CD8-positive, alpha-beta memory T cell (primary cell): ENCODE data around the gene YY2. TPM values are rescaled to one million over a fixed set of nuclear protein-coding genes. Genes with fewer than 3 reads are reported as not detected.

Source experiments
- CTCF ChIA-PET: fragments of 350-600 bp; sonication (Branson Sonifier 250); formaldehyde crosslinking; loops from one replicate; lab custom pipeline; 2021; ENCODE audit warnings: antibody characterized with exemption; lab: Charles Lee
- POLR2A ChIA-PET: fragments of 350-600 bp; sonication (Branson Sonifier 250); formaldehyde crosslinking; loops from one replicate; lab custom pipeline; 2021; ENCODE audit warnings: antibody characterized with exemption; lab: Charles Lee
- DNase-seq, 5 donors: peaks; one replicate each; pipeline versions ENCODE4 v3.0.0 to v3.0.0-alpha.2; 2020 to 2022; ENCODE audit warnings: mixed read lengths in 1 of 5
- H3K27ac ChIP-seq: one replicate; pipeline ENCODE4 v1.7.0; 2013; ENCODE audit warnings: low read depth, mild to moderate bottlenecking, low read length, moderate library complexity
- H3K27me3 ChIP-seq: 2 replicates; pipeline ENCODE4 v1.7.0; 2013; ENCODE audit warnings: low read length, mild to moderate bottlenecking; ENCODE audit not compliant: insufficient read depth, poor library complexity, severe bottlenecking
- H3K36me3 ChIP-seq: 2 replicates; pipeline ENCODE4 v1.7.0; 2013; ENCODE audit warnings: mild to moderate bottlenecking, low read length, moderate library complexity; ENCODE audit not compliant: insufficient read depth
- H3K4me1 ChIP-seq: 2 replicates; pipeline ENCODE4 v1.7.0; 2013; ENCODE audit warnings: mild to moderate bottlenecking, low read length, moderate library complexity; ENCODE audit not compliant: insufficient read depth
- H3K4me3 ChIP-seq: 2 replicates; pipeline ENCODE4 v1.7.0; 2013; ENCODE audit warnings: mild to moderate bottlenecking, low read length
- H3K9me3 ChIP-seq: 2 replicates; pipeline ENCODE4 v1.7.0; 2013; ENCODE audit warnings: mild to moderate bottlenecking, low read length
- H3K27ac Mint-ChIP-seq, 8 donors: one replicate each; pipeline ENCODE4 v1.8.0; 2020 to 2021; ENCODE audit warnings: mixed read lengths in 8 of 8, mild to moderate bottlenecking in 6 of 8, inconsistent platforms in 3 of 8, moderate library complexity in 3 of 8
- H3K27me3 Mint-ChIP-seq, 2 donors: one replicate each; pipeline ENCODE4 v1.8.0; 2020 to 2021; ENCODE audit warnings: mixed read lengths in 2 of 2, mild to moderate bottlenecking in 1 of 2, moderate library complexity in 1 of 2
- H3K36me3 Mint-ChIP-seq, 3 donors: one replicate each; pipeline ENCODE4 v1.8.0; 2020 to 2021; ENCODE audit warnings: mixed read lengths in 3 of 3, inconsistent platforms in 1 of 3, mild to moderate bottlenecking in 1 of 3
- H3K4me1 Mint-ChIP-seq, 3 donors: one replicate each; pipeline ENCODE4 v1.8.0; 2020 to 2021; ENCODE audit warnings: mixed read lengths in 3 of 3, inconsistent platforms in 1 of 3, mild to moderate bottlenecking in 1 of 3
- H3K4me3 Mint-ChIP-seq, 7 donors: one replicate each; pipeline ENCODE4 v1.8.0; 2020 to 2021; ENCODE audit warnings: mixed read lengths in 7 of 7, mild to moderate bottlenecking in 6 of 7, moderate library complexity in 4 of 7, inconsistent platforms in 2 of 7
- H3K9me3 Mint-ChIP-seq, 5 donors: one replicate each; pipeline ENCODE4 v1.8.0; 2020 to 2022; ENCODE audit warnings: mixed read lengths in 5 of 5, mild to moderate bottlenecking in 3 of 5, moderate library complexity in 2 of 5, inconsistent platforms in 1 of 5
- polyA plus RNA-seq: library from polyadenylated mRNA; unstranded; fragments of 300-500 nt; fragmentation: Illumina TruSeq; gene quantifications from one replicate; pipeline ENCODE4 v1.2.3, GENCODE V29; 2021
- total RNA-seq, 2 experiments: library from RNA; stranded (reverse); gene quantifications; one replicate each; pipeline ENCODE4 v1.2.3, GENCODE V29; 2021

YY2 gene
- total and polyA plus RNA-seq, 3 experiments from 2014 or later = 0.59 to 2.0 (median 1.8) TPM

DNA sequence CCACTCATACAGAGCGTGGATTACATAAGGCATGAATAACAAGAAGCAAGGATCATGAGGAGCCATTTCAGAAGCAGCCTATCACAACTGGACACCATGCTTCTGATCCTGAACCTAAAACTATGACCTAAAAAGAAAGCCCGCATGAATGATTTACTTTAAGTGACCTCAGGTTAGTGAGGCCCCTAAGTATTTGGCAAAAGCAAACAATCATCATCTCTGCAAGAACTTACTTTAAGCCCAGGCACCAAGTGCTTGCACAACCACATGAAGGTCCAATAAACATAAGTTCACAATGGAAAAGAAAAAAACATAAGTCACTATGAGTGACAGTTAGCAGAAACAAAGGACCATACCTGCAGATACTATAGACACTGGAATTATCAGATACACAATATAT lies 24.3 kb upstream of the YY2 start:
- Histone ChIP-seq H3K9me3 (no peaks in the 10 kb centered on the region), H3K4me1 (no peaks in the 10 kb centered on the region), H3K4me3 (no peak overlapping the region), H3K27ac (no peak overlapping the region), H3K36me3 (no peaks in the 10 kb centered on the region), H3K27me3 (no peaks in the 10 kb centered on the region)
- Mint-ChIP-seq H3K4me3 (no peak overlapping the region), H3K27ac (no peak overlapping the region), H3K4me1 (no peaks in the 10 kb centered on the region), H3K9me3 (peaks cover 0 to 2% (median 0%) of the 10 kb centered on the region in 5 donors), H3K27me3 (peaks cover 4 to 6% of the 10 kb centered on the region in 2 donors), H3K36me3 (no peaks in the 10 kb centered on the region)
- no peak for DNase-seq
- CTCF ChIA-PET = no interaction called here
- POLR2A ChIA-PET = no interaction called here

DNA sequence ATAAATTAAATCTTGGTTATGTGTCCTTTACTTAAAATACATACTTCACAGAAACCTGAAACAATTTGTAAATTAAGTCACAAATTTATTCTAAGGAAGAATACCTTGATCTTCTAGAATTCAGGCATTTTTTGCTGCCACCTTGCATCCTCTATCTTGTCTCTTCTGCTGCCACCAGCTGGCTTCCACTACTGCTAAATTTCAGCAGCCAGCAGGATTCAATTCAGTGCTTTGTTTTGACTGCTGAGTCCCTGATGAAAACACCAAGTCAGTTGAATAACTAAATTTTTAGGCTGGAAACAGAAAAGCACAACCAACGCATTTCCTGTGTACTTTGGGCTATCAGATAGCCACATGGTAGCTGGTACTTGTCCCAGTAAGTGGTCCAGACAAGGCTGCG lies 18.7 kb upstream of the YY2 start:
- Histone ChIP-seq H3K27me3 (no peaks in the 10 kb centered on the region), H3K4me1 (no peaks in the 10 kb centered on the region), H3K27ac (no peak overlapping the region), H3K9me3 (no peaks in the 10 kb centered on the region), H3K4me3 (no peak overlapping the region), H3K36me3 (no peaks in the 10 kb centered on the region)
- Mint-ChIP-seq H3K9me3 (no peaks in the 10 kb centered on the region), H3K4me3 (peak overlapping the region in 1 of 7 donors; percentile 30), H3K27me3 (peaks cover 0 to 9% of the 10 kb centered on the region in 2 donors), H3K27ac (no peak overlapping the region), H3K4me1 (peaks cover 12 to 15% (median 14%) of the 10 kb centered on the region in 3 donors), H3K36me3 (no peaks in the 10 kb centered on the region)
- ChIA-PET POLR2A (no interaction called here), CTCF (no interaction called here)
- no peak for DNase-seq

DNA sequence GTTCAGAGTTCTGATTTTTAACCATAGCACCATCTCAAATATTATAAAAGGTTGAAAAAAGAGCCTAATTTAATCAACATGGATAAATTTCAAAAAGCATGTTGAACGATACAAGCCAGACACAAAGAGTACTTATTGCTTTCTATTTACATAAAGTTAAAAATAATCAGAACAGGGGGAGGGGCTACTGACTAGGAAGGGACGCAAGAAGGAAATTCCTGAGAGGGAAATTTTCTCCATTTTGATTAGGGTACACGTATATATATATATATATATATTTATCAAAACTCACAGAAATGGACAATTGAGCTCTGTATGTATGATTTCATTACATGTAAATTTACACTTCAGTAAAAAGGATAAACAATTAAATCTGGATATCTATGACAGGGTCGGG lies 16.9 kb upstream of the YY2 start:
- Mint-ChIP-seq H3K4me3 (peak overlapping the region; percentile 88 to 100 (median 92)), H3K36me3 (peaks cover 0 to 5% (median 2%) of the 10 kb centered on the region in 3 donors), H3K27me3 (peaks cover 0 to 9% of the 10 kb centered on the region in 2 donors), H3K9me3 (no peaks in the 10 kb centered on the region), H3K4me1 (peaks cover 12 to 15% (median 14%) of the 10 kb centered on the region in 3 donors), H3K27ac (peak overlapping the region; percentile 82 to 95 (median 86))
- DNase-seq = no peak
- no peaks in the 10 kb centered on the region for H3K9me3 ChIP-seq
- peak overlapping the region; percentile 69 for H3K4me3 ChIP-seq
- no peak overlapping the region for H3K27ac ChIP-seq
- ChIA-PET POLR2A (interaction anchor here (0.5 to 1.0 kb wide), 2 partner anchors 102 to 405 kb away, joined by 3 to 4 read pairs; no protein-coding TSS in a partner anchor), CTCF (interaction anchor here (0.9 kb wide), 1 partner anchor 146 kb away, joined by 3 read pairs; no protein-coding TSS in a partner anchor)
- no peaks in the 10 kb centered on the region for H3K4me1 ChIP-seq
- no peaks in the 10 kb centered on the region for H3K36me3 ChIP-seq
- no peaks in the 10 kb centered on the region for H3K27me3 ChIP-seq

DNA sequence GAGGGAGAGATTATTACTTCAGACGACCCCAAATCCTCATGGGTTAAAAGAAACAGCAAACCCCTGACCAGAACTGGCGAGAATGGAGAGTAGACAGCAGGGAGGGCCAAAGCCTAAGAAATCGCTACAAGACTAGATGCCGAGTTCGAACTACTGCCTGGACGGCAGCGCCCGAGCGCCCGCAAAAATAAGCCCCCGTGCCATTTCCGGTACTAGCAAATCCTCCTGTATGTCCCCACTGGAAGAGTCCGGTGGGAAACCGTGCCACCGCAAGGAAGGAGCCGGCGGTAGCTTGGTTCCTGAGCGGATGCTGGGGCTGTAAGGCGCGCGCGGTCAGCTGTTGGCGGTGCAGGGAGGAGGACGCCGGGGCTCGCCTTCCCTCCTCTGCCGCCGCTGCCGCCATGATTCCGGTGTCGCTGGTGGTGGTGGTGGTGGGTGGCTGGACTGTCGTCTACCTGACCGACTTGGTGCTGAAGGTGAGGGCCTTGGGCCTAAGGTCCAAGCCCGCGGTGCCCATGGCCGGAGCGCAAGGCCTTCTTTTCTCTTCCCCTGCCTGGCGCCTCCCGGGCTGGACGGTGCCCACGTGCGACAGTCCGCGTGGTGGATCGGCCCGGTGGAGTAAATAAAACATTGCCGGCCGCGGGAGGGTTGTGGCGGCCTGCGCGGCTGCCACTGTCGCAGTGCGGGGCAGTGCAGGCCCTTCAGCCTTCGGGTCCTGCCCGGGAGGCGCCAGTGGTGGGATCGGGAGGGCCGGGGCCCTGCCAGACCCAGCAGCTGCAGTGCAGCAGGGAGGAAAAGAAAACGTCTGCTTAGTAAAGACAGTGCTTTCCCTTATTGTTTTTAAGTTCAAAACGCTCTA lies 16.2 kb upstream of the YY2 start, which contains the start of gene MBTPS2:
Gene MBTPS2 (plus strand): TSS at position 284 of the 859 bp plus-strand sequence. CDS start 118 bp downstream, at position 402.
- peak; percentile 59 to 85 (median 77) for DNase-seq
- Mint-ChIP-seq H3K9me3 (no peaks in the 10 kb centered on the region), H3K4me1 (peaks cover 12 to 15% (median 14%) of the 10 kb centered on the region in 3 donors), H3K27me3 (peaks cover 0 to 9% of the 10 kb centered on the region in 2 donors), H3K4me3 (peak within 1 kb of the TSS; percentile 88 to 100 (median 92)), H3K27ac (peak within 1 kb of the TSS; percentile 82 to 95 (median 90)), H3K36me3 (peaks cover 0 to 5% (median 2%) of the 10 kb centered on the region in 3 donors)
- CTCF ChIA-PET = interaction anchor here (0.9 kb wide), 1 partner anchor 146 kb away, joined by 3 read pairs; no protein-coding TSS in a partner anchor
- H3K27ac ChIP-seq = peak within 1 kb of the TSS; percentile 61
- no peaks in the 10 kb centered on the region for H3K9me3 ChIP-seq
- H3K27me3 ChIP-seq = no peaks in the 10 kb centered on the region
- H3K4me3 ChIP-seq = peak within 1 kb of the TSS; percentile 69
- no peaks in the 10 kb centered on the region for H3K4me1 ChIP-seq
- POLR2A ChIA-PET = interaction anchor here (0.5 to 1.0 kb wide), 4 partner anchors 102 to 405 kb away, joined by 3 to 4 read pairs (median 4); no protein-coding TSS in a partner anchor
- no peaks in the 10 kb centered on the region for H3K36me3 ChIP-seq

DNA sequence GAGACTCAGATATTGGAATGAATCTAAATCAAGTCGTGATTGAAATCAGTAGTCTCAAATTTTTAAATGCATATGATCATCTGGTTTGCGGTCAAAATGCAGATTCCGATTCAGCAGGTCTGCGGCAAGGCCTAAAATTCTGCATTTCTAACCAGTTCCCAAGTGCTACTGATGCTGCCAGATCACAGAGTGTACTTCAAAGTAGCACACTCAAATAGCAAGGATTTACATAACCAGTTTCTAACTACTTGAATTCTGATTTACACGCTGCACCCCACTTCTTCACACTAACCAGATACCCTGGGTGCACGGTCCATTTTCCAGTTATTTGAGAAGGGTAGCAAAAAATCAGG lies 15.6 kb upstream of the YY2 start:
- CTCF ChIA-PET = no interaction called here
- DNase-seq = peak in 1 of 5 donors; percentile 4
- peak overlapping the region in 7 of 8 donors; percentile 5 to 92 (median 81) for H3K27ac Mint-ChIP-seq
- Histone ChIP-seq H3K27me3 (no peaks in the 10 kb centered on the region), H3K4me1 (no peaks in the 10 kb centered on the region), H3K36me3 (no peaks in the 10 kb centered on the region), H3K9me3 (no peaks in the 10 kb centered on the region), H3K27ac (peak overlapping the region; percentile 61), H3K4me3 (peak overlapping the region; percentile 69)
- H3K9me3 Mint-ChIP-seq = no peaks in the 10 kb centered on the region
- H3K36me3 Mint-ChIP-seq = peaks cover 0 to 8% (median 2%) of the 10 kb centered on the region in 3 donors
- peak overlapping the region; percentile 88 to 100 (median 92) for H3K4me3 Mint-ChIP-seq
- H3K27me3 Mint-ChIP-seq = peaks cover 0 to 9% of the 10 kb centered on the region in 2 donors
- H3K4me1 Mint-ChIP-seq = peaks cover 12 to 15% (median 14%) of the 10 kb centered on the region in 3 donors
- POLR2A ChIA-PET = no interaction called here

DNA sequence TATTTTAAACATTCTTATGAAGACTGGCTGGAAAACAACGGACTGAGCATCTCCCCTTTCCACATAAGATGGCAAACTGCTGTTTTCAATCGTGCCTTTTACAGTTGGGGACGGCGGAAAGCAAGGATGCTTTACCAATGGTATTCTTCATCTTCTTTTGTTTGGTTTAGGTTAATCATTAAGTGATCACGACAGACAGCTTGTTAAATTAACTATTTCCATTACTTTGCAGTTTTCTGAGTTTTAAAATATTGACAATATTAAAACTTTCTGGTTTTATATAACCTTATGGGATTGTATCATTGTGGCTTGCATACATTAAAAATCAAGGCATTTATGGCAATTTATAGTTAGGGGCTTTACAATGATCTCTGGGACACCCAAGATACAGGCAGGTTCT lies 12.6 kb upstream of the YY2 start:
- Mint-ChIP-seq H3K27me3 (no peaks in the 10 kb centered on the region), H3K4me1 (peaks cover 12 to 15% (median 14%) of the 10 kb centered on the region in 3 donors), H3K27ac (no peak overlapping the region), H3K4me3 (no peak overlapping the region), H3K9me3 (no peaks in the 10 kb centered on the region), H3K36me3 (peaks cover 0 to 27% (median 7%) of the 10 kb centered on the region in 3 donors)
- no peaks in the 10 kb centered on the region for H3K9me3 ChIP-seq
- POLR2A ChIA-PET = no interaction called here
- no peaks in the 10 kb centered on the region for H3K27me3 ChIP-seq
- no peaks in the 10 kb centered on the region for H3K4me1 ChIP-seq
- H3K36me3 ChIP-seq = no peaks in the 10 kb centered on the region
- no peak overlapping the region for H3K4me3 ChIP-seq
- CTCF ChIA-PET = no interaction called here
- no peak overlapping the region for H3K27ac ChIP-seq
- no peak for DNase-seq

DNA sequence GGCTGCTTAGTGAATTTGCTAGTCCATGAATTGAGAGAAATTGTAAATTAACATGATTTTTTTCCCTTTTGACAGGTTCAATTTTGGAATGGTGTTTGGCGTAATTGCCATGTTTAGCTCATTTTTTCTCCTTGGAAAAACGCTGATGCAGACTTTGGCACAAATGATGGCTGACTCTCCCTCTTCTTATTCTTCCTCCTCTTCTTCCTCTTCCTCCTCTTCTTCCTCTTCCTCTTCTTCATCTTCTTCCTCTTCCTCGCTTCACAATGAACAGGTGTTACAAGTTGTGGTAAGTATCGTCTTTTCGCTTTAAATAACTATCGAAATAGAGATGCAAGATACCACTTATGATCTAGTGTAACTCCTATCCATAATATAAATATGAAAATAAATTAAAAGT lies 10.7 kb upstream of the YY2 start:
- no peak overlapping the region for H3K27ac ChIP-seq
- ChIA-PET CTCF (no interaction called here), POLR2A (no interaction called here)
- Mint-ChIP-seq H3K36me3 (peaks cover 0 to 30% (median 7%) of the 10 kb centered on the region in 3 donors), H3K4me1 (peaks cover 7 to 13% (median 8%) of the 10 kb centered on the region in 3 donors), H3K27ac (no peak overlapping the region), H3K9me3 (no peaks in the 10 kb centered on the region), H3K4me3 (peak overlapping the region in 1 of 7 donors; percentile 4), H3K27me3 (no peaks in the 10 kb centered on the region)
- no peaks in the 10 kb centered on the region for H3K27me3 ChIP-seq
- no peaks in the 10 kb centered on the region for H3K9me3 ChIP-seq
- H3K4me3 ChIP-seq = no peak overlapping the region
- DNase-seq = no peak
- no peaks in the 10 kb centered on the region for H3K4me1 ChIP-seq
- no peaks in the 10 kb centered on the region for H3K36me3 ChIP-seq

DNA sequence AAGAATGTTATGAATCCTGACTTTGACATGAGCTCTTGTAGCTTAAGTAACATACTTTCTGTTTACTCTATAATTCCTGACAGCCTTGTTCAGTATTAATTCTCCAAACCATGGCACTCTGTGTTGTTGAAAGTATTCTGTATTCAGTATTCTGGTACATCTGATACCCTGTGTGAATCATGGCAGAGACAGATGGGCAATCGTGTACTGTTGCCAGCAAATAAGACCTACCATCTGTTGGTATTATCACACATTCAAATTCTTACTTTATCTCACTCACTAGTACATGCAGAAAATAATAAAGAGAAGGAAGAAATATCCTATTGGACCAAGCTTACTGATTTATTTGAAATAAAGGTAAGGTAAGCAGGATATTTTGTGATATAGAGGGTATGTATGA lies 8.4 kb upstream of the YY2 start:
- Mint-ChIP-seq H3K4me3 (no peak overlapping the region), H3K27me3 (no peaks in the 10 kb centered on the region), H3K36me3 (peaks cover 0 to 41% (median 7%) of the 10 kb centered on the region in 3 donors), H3K27ac (no peak overlapping the region), H3K9me3 (no peaks in the 10 kb centered on the region), H3K4me1 (no peaks in the 10 kb centered on the region)
- H3K27me3 ChIP-seq = no peaks in the 10 kb centered on the region
- DNase-seq = no peak
- no peak overlapping the region for H3K27ac ChIP-seq
- no peaks in the 10 kb centered on the region for H3K4me1 ChIP-seq
- no peak overlapping the region for H3K4me3 ChIP-seq
- H3K36me3 ChIP-seq = no peaks in the 10 kb centered on the region
- ChIA-PET POLR2A (no interaction called here), CTCF (no interaction called here)
- H3K9me3 ChIP-seq = no peaks in the 10 kb centered on the region
